ENCODE data around the gene LARP4B. TPM values are rescaled to one million over a fixed set of nuclear protein-coding genes. Genes with fewer than 3 reads are reported as not detected.

LARP4B gene
- total RNA-seq, 1 experiment from 2014 or later = 122 TPM

GRCh38 chr10:927131-927530, 4.4 kb downstream of the LARP4B start (continued):
- TF ChIP-seq, protein P1, sequence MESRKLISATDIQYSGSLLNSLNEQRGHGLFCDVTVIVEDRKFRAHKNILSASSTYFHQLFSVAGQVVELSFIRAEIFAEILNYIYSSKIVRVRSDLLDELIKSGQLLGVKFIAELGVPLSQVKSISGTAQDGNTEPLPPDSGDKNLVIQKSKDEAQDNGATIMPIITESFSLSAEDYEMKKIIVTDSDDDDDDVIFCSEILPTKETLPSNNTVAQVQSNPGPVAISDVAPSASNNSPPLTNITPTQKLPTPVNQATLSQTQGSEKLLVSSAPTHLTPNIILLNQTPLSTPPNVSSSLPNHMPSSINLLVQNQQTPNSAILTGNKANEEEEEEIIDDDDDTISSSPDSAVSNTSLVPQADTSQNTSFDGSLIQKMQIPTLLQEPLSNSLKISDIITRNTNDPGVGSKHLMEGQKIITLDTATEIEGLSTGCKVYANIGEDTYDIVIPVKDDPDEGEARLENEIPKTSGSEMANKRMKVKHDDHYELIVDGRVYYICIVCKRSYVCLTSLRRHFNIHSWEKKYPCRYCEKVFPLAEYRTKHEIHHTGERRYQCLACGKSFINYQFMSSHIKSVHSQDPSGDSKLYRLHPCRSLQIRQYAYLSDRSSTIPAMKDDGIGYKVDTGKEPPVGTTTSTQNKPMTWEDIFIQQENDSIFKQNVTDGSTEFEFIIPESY (IDR thresholded peaks at IDR 0.05; ENCODE audit: extremely low read depth, insufficient replicate concordance, low read length) = no peak
- TF ChIP-seq MAX (IDR thresholded peaks at IDR 0.05) (no peak), POLR2AphosphoS5 (IDR thresholded peaks at IDR 0.05; ENCODE audit: low read depth, low read length) (no peak), TCF7L2 (IDR thresholded peaks at IDR 0.05; ENCODE audit: borderline replicate concordance, extremely low read depth, insufficient read depth, insufficient read length) (no peak), SIN3A (IDR thresholded peaks at IDR 0.05; ENCODE audit: low read depth) (no peak), ZFX (IDR thresholded peaks at IDR 0.05) (no peak), YY1 (IDR thresholded peaks at IDR 0.05; ENCODE audit: extremely low read depth, insufficient replicate concordance, low read depth, low read length) (no peak), ELF1 (IDR thresholded peaks at IDR 0.05; ENCODE audit: borderline replicate concordance, low read depth) (no peak), CTCF (IDR thresholded peaks at IDR 0.05 in 2 of 3, conservative IDR thresholded peaks at IDR 0.05 in 1 of 3; ENCODE audit: borderline replicate concordance in 1 of 3, insufficient read depth in 1 of 3, low read depth in 2 of 3, low read length in 2 of 3) (no peak)

Measured in HCT116 (cell line).